G401 (cell line): ENCODE data around the gene SLC2A10. TPM values are rescaled to one million over a fixed set of nuclear protein-coding genes. Genes with fewer than 3 reads are reported as not detected.

Source experiments
- DNase-seq: peaks from one replicate; pipeline ENCODE4 v3.0.0-alpha.2; 2015; ENCODE audit warnings: low spot score
- in situ Hi-C: cut with HindIII; loops from 2 replicates; pipeline ENCODE4 v1.10.0; 2016; ENCODE audit warnings: low sequenced_read_pairs, mixed read lengths
- total RNA-seq: library from RNA; depleted of rRNA; stranded (reverse); fragments of >200 nt; shearing (Covaris generic); gene quantifications from 2 replicates; pipeline ENCODE4 v1.2.3, GENCODE V29; 2014

SLC2A10 gene
- total RNA-seq, 1 experiment from 2014 or later, result 2.4 TPM

DNA sequence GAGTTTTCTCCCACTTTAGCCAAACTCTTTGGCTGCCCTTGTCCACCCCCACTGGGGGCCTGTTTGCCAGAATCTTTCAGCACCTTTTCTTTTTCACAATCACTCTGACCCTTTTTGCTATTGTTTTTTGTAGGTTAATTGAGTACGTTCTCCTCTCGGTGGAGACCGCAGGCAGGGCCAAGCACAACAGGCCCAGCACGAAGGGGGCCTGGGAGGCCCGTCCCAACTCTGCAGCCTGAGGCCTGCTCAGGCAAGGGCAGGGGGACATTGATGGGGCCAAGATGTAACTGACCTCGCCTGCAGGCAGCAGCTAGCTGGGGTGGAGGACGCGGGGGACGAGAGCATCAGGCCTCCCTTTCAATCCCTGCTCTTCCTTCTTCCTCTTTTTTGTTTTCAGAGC, 47.7 kb downstream of the SLC2A10 start:
- DNase-seq, result no peak
- in situ Hi-C loops, result loop anchor here (25.0 kb wide), 1 partner anchor 380 kb away; no protein-coding TSS in a partner anchor

GRCh38 chr20:46757754-46758678, 48.6 kb downstream of the SLC2A10 start:
- in situ Hi-C loops, result loop anchor here (25.0 kb wide), 1 partner anchor 379 kb away; no protein-coding TSS in a partner anchor
- peak; percentile 21 for DNase-seq

- no peak for DNase-seq
- in situ Hi-C loops, result loop anchor here (25.0 kb wide), 1 partner anchor 378 kb away; no protein-coding TSS in a partner anchor
Measured at GRCh38 chr20:46758929-46759669, 49.6 kb downstream of the SLC2A10 start.

DNA sequence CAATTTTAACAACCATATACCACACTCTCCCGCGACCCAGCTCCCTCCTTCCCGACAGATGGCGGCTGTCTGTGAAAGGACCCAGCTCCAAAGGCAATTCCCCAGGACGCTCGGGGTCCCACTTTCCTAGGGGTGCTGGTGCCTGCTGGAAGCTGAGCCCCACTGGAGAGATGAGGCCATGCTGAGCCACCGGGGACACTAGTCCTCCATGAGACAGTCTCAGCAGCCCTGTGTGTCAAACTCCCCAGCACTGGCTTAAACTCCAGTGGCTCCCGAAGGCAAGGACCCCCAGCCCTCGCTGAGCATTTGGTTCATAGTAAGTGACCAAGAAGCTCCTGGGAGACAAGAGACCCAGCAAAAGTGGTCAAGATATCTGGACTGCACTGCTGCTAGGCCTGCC, 52.1 kb downstream of the SLC2A10 start:
- no peak for DNase-seq
- in situ Hi-C loops, result loop anchor here (25.0 kb wide), 1 partner anchor 376 kb away; no protein-coding TSS in a partner anchor

DNA sequence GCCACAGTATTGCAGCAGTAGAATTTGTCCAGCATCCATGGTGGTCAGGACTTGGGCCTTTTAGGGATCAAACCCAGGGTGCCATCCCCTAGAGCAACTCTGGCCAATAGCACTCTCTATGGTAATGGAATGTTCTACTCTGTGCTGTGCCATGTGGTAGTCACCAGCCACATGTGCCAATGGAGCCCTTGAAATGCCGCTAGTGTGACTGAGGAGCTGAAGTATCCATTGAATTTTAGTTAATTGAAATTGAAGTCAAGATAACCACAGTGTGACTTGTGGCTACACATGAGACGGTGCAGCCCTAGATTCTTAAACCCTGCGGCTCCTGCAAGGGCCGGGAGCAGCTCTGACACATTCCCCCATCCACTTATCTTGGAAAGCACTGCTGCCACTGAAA, 54.6 kb downstream of the SLC2A10 start:
- in situ Hi-C loops, result loop anchor here (25.0 kb wide), 1 partner anchor 373 kb away; no protein-coding TSS in a partner anchor
- no peak for DNase-seq

- in situ Hi-C loops, result loop anchor here (25.0 kb wide), 1 partner anchor 372 kb away; no protein-coding TSS in a partner anchor
- DNase-seq, result no peak
Measured at GRCh38 chr20:46765506-46766120, 56.2 kb downstream of the SLC2A10 start.

GRCh38 chr20:46767127-46767761, 57.8 kb downstream of the SLC2A10 start:
- DNase-seq, result peak; percentile 2
- in situ Hi-C loops, result loop anchor here (25.0 kb wide), 1 partner anchor 370 kb away; no protein-coding TSS in a partner anchor

DNA sequence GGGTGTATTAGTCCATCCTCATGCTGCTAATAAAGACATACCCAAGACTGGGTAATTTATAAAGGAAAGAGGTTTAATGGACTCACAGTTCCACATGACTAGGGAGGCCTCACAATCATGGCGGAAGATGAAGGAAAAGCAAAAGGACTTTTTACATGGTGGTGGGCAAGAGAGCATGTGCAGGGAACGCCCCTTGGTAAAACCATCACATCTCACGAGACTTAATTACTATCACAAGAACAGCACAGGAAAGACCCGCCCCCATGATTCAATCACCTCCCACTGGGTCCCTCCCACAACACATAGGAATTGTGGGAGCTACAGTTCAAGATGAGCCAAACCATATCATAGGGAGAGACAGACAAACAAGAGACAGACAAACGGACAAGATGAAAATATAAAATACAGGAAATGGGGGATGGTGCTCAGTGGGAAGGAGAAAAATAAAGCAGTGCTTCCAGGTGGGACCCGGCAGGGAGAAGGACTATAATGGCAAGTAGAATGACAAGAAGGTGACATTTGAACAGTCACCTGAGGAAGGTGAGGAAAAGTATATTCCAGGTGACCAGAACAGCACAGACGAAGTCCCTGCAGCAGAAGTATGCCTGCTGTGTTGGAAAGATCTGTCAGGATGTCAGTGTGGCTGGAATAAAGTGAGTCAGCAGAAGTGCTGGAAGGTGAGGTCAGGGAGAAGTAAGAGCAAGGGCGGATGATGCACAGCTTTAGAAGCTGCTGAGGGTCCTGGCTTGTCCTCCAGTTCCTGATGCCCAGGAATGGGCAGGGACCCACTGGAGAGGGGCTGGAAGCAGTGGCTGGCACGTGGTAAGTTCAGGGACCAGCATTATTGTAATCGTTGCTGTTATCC, 61.1 kb downstream of the SLC2A10 start:
- in situ Hi-C loops, result loop anchor here (25.0 kb wide), 1 partner anchor 367 kb away; no protein-coding TSS in a partner anchor
- DNase-seq, result no peak

DNA sequence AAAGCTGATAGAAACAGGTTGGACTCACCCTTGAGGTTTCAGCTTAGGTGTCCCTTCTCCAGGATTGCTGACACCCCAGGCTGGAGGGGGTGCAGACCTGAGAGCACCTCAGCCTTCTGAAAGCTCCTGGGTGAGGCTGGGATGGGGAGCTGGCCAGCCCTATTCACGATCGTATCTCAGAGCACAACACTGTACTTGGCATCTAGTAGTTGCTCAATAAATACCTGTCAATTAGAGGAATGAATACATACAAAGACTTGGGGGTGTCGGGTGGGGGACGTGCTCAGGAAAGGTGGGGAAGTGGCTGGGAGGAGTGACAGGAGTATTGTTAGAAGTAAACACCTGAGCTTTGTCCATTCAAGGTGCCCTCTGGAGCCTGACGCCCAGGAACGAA, 61.7 kb downstream of the SLC2A10 start:
- in situ Hi-C loops, result loop anchor here (25.0 kb wide), 1 partner anchor 366 kb away; no protein-coding TSS in a partner anchor
- DNase-seq, result no peak

GRCh38 chr20:46772901-46773300, 63.5 kb downstream of the SLC2A10 start:
- in situ Hi-C loops, result loop anchor here (25.0 kb wide), 1 partner anchor 364 kb away; no protein-coding TSS in a partner anchor
- no peak for DNase-seq

- no peak for DNase-seq
- in situ Hi-C loops, result loop anchor here (25.0 kb wide), 1 partner anchor 364 kb away; no protein-coding TSS in a partner anchor
Measured at GRCh38 chr20:46773680-46774079, 64.2 kb downstream of the SLC2A10 start.

DNA sequence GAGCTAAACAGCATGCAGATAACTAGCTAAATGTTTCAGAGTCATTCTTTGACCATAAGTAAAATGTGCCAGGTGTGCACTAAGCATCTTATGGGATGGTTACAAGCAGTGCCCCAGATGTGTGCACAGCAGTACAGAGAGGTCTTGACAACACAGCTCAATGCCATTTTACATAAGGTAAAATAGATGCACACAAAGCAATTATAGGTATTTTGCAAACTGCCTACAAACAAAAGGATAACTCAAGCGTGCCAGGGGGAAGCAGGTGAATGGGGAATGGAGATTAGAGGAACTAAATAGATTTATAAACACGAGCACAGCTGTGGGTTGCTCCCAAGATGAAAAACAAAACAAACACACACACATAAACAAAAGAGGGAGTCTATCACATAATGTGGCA, 64.8 kb downstream of the SLC2A10 start:
- in situ Hi-C loops, result loop anchor here (25.0 kb wide), 1 partner anchor 363 kb away; no protein-coding TSS in a partner anchor

DNA sequence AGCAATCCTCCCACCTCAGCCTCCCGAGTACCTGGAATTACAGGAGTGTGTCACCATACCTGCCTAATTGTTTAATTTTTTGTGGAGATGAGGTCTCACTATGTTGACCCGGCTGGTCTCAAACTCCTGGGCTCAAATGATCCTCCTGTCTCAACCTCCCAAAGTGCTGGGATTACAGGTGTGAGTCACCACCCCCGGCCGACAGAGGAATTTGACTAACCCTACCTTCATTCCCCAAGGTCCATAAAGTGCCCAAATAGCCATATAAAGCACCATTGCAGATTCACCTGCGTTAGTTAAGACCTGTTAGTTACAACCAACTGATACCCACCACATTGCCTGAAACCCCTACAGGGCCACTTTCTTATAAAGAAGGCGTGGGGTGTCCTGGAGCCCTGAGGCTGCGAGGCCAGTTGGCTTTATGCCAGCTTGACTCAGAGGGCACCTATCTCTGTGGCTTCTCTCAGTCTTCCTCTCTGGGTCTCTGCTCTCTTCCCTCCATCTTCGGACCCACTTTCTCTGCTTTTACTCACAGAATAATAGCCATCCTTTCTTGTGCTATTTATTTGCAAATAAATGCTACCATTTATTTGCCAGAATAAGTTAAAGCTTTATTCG, 65.6 kb downstream of the SLC2A10 start:
- in situ Hi-C loops, result loop anchor here (25.0 kb wide), 1 partner anchor 362 kb away; no protein-coding TSS in a partner anchor
- no peak for DNase-seq

More for the DNA sequence above, 64.8 kb downstream of the SLC2A10 start:
- no peak for DNase-seq

GRCh38 chr20:46775806-46776205, 66.4 kb downstream of the SLC2A10 start:
- DNase-seq, result no peak
- in situ Hi-C loops, result no loop called here

DNA sequence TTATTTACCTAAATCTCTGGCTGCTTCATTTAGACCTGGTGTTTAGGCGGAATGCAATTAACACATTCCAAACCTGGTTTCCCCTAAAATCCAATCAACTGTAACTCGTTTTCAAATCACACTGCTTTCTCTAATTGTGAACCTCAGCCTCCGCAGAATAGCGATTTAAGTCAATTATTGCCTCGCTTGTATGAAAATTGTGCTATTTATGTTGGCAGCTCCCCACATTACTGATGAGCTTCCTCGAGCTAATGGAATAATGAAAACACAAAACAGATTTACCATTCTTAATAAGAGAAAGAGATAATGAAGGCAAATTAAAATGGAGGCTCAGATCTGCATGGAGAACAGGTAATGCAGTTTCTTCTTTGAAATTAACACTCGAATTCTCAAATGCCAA, 67.9 kb downstream of the SLC2A10 start:
- no peak for DNase-seq
- in situ Hi-C loops, result no loop called here

GRCh38 chr20:46779831-46780230, 70.4 kb downstream of the SLC2A10 start:
- DNase-seq, result no peak
- in situ Hi-C loops, result no loop called here

- in situ Hi-C loops, result no loop called here
- no peak for DNase-seq
Measured at GRCh38 chr20:46784436-46785127, 75.1 kb downstream of the SLC2A10 start.
